Spleen (tissue), 11 donors: Measurements from ENCODE around the gene PCK2. TPM values are rescaled to one million over a fixed set of nuclear protein-coding genes. Genes with fewer than 3 reads are reported as not detected.

Experiments used
- DNase-seq: peaks from one replicate; pipeline ENCODE4 v3.0.0-alpha.2; 2020
- H3K27ac ChIP-seq, 8 donors: fragments of 200-600 bp; sonication (generic) in 7 of 8; 1 replicate in 4 of 8; 2 replicates in 4 of 8; pipeline versions ENCODE4 v1.5.0 to v1.8.0; 2016 to 2021; ENCODE audit warnings: inconsistent platforms in 4 of 8, mild to moderate bottlenecking in 4 of 8, moderate library complexity in 1 of 8
- H3K27me3 ChIP-seq, 7 donors: fragments of 200-600 bp; sonication (generic) in 6 of 7; replicated peaks in 1 of 7; 1 replicate in 4 of 7; 2 replicates in 3 of 7; pipeline versions ENCODE4 v1.5.0 to v1.8.0; 2016 to 2021; ENCODE audit warnings: inconsistent platforms in 3 of 7, mild to moderate bottlenecking in 1 of 7
- H3K36me3 ChIP-seq, 6 donors: fragments of 200-600 bp; sonication (generic) in 5 of 6; 1 replicate in 4 of 6; 2 replicates in 2 of 6; pipeline versions ENCODE4 v1.5.0 to v1.8.0; 2016 to 2021; ENCODE audit warnings: inconsistent platforms in 2 of 6
- H3K4me1 ChIP-seq, 6 donors: fragments of 200-600 bp; sonication (generic) in 5 of 6; 1 replicate in 3 of 6; 2 replicates in 3 of 6; pipeline versions ENCODE4 v1.5.0 to v1.8.0; 2016 to 2021; ENCODE audit warnings: inconsistent platforms in 3 of 6
- H3K4me3 ChIP-seq, 8 donors: fragments of 200-600 bp; sonication (generic) in 7 of 8; 1 replicate in 4 of 8; 2 replicates in 4 of 8; pipeline versions ENCODE4 v1.5.0 to v1.8.0; 2016 to 2021; ENCODE audit warnings: inconsistent platforms in 4 of 8, mild to moderate bottlenecking in 4 of 8, moderate library complexity in 2 of 8
- H3K9me3 ChIP-seq, 8 donors: fragments of 200-600 bp; sonication (generic) in 7 of 8; 1 replicate in 4 of 8; 2 replicates in 4 of 8; pipeline versions ENCODE4 v1.5.0 to v1.8.0; 2016 to 2021; ENCODE audit warnings: inconsistent platforms in 4 of 8
- CTCF ChIP-seq, 11 experiments: fragments of 200-600 bp in 7 of 11; fragments of 450-650 bp in 4 of 11; sonication (generic) in 4 of 11; IDR thresholded peaks in 8 of 11; conservative IDR thresholded peaks in 3 of 11; 1 replicate in 7 of 11; 2 replicates in 4 of 11; pipeline versions ENCODE4 v1.4.0 to v1.8.0; 2016 to 2021; ENCODE audit warnings: antibody characterized with exemption in 11 of 11, inconsistent platforms in 4 of 11, mild to moderate bottlenecking in 1 of 11
- POLR2A ChIP-seq, 3 donors: fragments of 450-650 bp; IDR thresholded peaks; one replicate each; pipeline ENCODE4 v1.5.1; 2017; ENCODE audit warnings: antibody characterized with exemption in 3 of 3, mild to moderate bottlenecking in 1 of 3
- POLR2AphosphoS5 ChIP-seq, 3 donors: sonication (generic); formaldehyde crosslinking; IDR thresholded peaks; one replicate each; pipeline ENCODE4 v1.5.1; 2017; ENCODE audit warnings: antibody characterized with exemption in 3 of 3
- WGBS, 5 donors: extraction: QIAGEN DNeasy Blood & Tissue Kit in 3 of 5; methylation state at CpG; one replicate each; pipeline versions ENCODE4 v1.1.5 to v1.1.7; 2013 to 2018; 5-methylcytosine and 5-hydroxymethylcytosine counted together
- intact Hi-C: fragments of 100-400 bp; cut with DNase I; formaldehyde crosslinking; loops from one replicate; pipeline ENCODE4 v1.15.0; 2023; ENCODE audit warnings: low total_unique reads
- polyA plus RNA-seq, 3 donors: library from polyadenylated mRNA; stranded (reverse); fragments of 200-250 nt; gene quantifications; one replicate each; pipeline ENCODE4 v1.2.1, GENCODE V29; 2013
- total RNA-seq, 7 donors: library from RNA; depleted of rRNA in 3 of 7; stranded (reverse); fragments of >200 nt in 3 of 7; fragmentation: NEBNext Ultra II Directional in 4 of 7; extraction: Animal tissue kit (Norgen Biotek cat#: 25700) in 4 of 7; gene quantifications; one replicate each; pipeline versions ENCODE4 v1.1.0 to v1.2.1, GENCODE V29; 2016 to 2021
- donor health status: healthy with polysubstance abuse.
- donor health status: DM: no; HTN: no; CAD: no; lungs with moderate emphysema.
- donor health status: DM: no; HTN: no; CAD: no.
- donor health status: Bipolar disorder and iron deficiency.
- donor health status: healthy.
- donor health status: DM: no; HTN: no; CAD: no.
- donor health status: DM: yes; HTN: yes; CAD: no.

PCK2 gene
- total and polyA plus RNA-seq, 10 donors: 25.3 to 52.3 (median 33.8) TPM

DNA sequence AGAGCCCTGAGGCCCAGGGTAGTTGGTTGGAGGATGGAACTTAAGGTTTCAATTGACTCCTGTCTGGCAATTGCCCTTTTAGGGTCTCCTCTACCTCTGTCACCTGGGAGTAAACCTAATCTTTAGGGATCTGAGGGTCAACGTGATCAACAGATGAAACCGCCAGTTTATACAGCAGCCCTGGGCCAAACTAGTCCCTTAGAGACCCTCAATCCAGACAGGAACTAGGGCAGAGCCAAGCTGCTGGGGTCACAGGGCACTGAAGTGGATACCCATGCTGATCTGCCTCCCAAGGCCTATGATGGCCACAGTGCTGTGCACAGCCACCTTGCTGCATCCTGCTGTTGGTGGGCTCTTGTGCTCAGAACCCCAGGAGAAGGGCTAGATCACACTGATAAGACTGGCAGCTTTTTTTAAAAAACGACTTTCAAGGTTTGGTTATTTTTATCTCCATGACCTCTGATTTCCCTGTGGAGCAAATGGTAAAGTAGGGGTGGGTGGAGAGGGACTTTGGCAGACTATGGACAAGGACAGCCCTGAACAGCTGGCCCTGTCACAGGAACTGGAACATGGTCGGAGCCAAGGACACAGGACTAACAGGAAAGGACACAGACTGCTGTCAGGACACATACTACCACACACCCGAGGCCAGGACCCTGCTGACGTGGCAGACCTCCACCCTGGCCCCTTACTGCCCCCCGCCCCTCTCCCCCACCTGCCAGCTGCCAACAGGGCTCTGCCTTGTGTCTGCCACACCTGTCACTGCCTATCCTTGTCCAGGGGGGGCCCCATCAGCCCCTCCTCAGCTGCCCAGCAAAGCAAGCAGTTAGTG lies 36.8 kb downstream of the PCK2 start:
- no peaks in the 10 kb centered on the region for H3K27me3 ChIP-seq
- 57 to 64% (median 59%) methylated on average over 5 to 7 of the region's 7 CpGs for WGBS, 5 donors

DNA sequence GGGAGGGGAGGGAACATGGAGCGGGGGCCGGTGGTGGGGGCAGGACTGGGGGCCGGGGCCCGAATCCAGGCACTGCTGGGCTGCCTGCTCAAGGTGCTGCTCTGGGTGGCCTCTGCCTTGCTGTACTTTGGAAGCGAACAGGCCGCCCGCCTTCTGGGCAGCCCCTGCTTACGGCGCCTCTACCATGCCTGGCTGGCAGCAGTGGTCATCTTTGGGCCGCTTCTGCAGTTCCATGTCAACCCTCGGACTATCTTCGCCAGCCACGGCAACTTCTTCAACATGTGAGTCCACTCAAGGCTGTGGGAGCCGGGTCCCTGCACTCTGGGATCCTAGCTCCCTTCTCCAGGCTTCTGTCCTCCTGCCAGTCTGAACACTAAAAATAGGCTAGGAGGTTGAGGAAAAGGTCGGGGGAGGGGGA lies 37.4 kb downstream of the PCK2 start:
- WGBS, 5 donors: 56 to 88% (median 78%) methylated on average over 8 to 15 of the region's 15 CpGs
- Histone ChIP-seq H3K27me3 (no peaks in the 10 kb centered on the region), H3K4me1 (peaks cover 11 to 74% (median 42%) of the 10 kb centered on the region in 6 donors), H3K4me3 (peak overlapping the region in 2 of 8 donors; percentile 0 to 34), H3K9me3 (no peaks in the 10 kb centered on the region), H3K36me3 (peaks cover 0 to 5% (median 0%) of the 10 kb centered on the region in 6 donors), H3K27ac (peak overlapping the region; percentile 60 to 92 (median 80))
- intact Hi-C loops: no loop called here
- TF ChIP-seq CTCF (IDR thresholded peaks at IDR 0.05 in 8 of 11, conservative IDR thresholded peaks at IDR 0.05 in 3 of 11) (no peak), POLR2AphosphoS5 (IDR thresholded peaks at IDR 0.05) (no peak), POLR2A (IDR thresholded peaks at IDR 0.05) (no peak)
- no peak for DNase-seq

More for the DNA sequence above, 36.8 kb downstream of the PCK2 start:
- Histone ChIP-seq H3K9me3 (no peaks in the 10 kb centered on the region), H3K27ac (peak overlapping the region; percentile 60 to 92 (median 80)), H3K36me3 (peaks cover 0 to 5% (median 0%) of the 10 kb centered on the region in 6 donors), H3K4me3 (peak overlapping the region in 2 of 8 donors; percentile 0 to 34), H3K4me1 (peaks cover 11 to 71% (median 40%) of the 10 kb centered on the region in 6 donors)
- peak; percentile 82 for DNase-seq
- peak; percentile 15 to 72 (median 67) for TF ChIP-seq POLR2AphosphoS5 (IDR thresholded peaks at IDR 0.05)
- no peak for TF ChIP-seq POLR2A (IDR thresholded peaks at IDR 0.05)
- intact Hi-C loops: no loop called here

DNA sequence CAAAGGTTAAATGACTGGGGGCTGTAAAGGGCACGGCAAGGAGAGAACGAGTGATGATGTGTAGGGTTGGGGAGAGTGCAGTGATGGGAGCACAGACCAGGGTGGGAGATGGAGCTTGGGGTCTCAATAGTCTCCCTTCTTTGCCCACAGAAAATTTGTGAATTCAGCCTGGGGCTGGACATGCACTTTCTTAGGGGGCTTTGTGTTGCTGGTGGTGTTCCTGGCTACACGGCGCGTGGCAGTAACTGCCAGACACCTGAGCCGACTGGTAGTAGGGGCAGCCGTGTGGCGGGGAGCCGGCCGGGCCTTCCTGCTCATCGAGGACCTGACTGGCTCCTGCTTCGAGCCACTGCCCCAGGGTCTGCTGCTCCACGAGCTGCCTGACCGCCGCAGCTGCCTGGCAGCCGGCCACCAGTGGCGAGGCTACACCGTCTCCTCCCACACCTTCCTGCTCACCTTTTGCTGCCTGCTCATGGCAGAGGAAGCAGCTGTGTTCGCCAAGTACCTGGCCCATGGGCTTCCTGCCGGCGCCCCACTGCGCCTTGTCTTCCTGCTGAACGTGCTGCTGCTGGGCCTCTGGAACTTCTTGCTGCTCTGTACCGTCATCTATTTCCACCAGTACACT lies 38.1 kb downstream of the PCK2 start:
- 33 to 54% (median 45%) methylated on average over 22 to 24 of the region's 24 CpGs for WGBS, 5 donors
- TF ChIP-seq POLR2A (IDR thresholded peaks at IDR 0.05): no peak
- peak; percentile 64 to 77 (median 74) for TF ChIP-seq POLR2AphosphoS5 (IDR thresholded peaks at IDR 0.05)
- Histone ChIP-seq H3K9me3 (no peaks in the 10 kb centered on the region), H3K27ac (peak overlapping the region in 7 of 8 donors; percentile 72 to 92 (median 81)), H3K36me3 (peaks cover 0 to 7% (median under 1%) of the 10 kb centered on the region in 6 donors), H3K4me3 (peak overlapping the region in 1 of 8 donors; percentile 34), H3K27me3 (no peaks in the 10 kb centered on the region), H3K4me1 (peaks cover 17 to 77% (median 48%) of the 10 kb centered on the region in 6 donors)
- intact Hi-C loops: no loop called here
- DNase-seq: peak; percentile 83

GRCh38 chr14:24132976-24133375 lies 38.9 kb downstream of the PCK2 start:
- peaks cover 0 to 15% (median 8%) of the 10 kb centered on the region in 6 donors for H3K36me3 ChIP-seq
- H3K27ac ChIP-seq: peak overlapping the region in 7 of 8 donors; percentile 72 to 92 (median 81)
- no peaks in the 10 kb centered on the region for H3K9me3 ChIP-seq
- H3K4me3 ChIP-seq: no peak overlapping the region
- DNase-seq: no peak
- intact Hi-C loops: no loop called here
- WGBS, 5 donors: 96 to 100% (median 98%) methylated on average over 2 of the region's 2 CpGs
- peaks cover 25 to 77% (median 50%) of the 10 kb centered on the region in 6 donors for H3K4me1 ChIP-seq
- TF ChIP-seq POLR2A (IDR thresholded peaks at IDR 0.05) (no peak), POLR2AphosphoS5 (IDR thresholded peaks at IDR 0.05) (no peak), CTCF (IDR thresholded peaks at IDR 0.05 in 8 of 11, conservative IDR thresholded peaks at IDR 0.05 in 3 of 11) (no peak)
- no peaks in the 10 kb centered on the region for H3K27me3 ChIP-seq
